Neural cell (in vitro differentiated cells): Measurements from ENCODE around the gene PCGF3.

Experiments
- CTCF ChIP-seq: fragments of 450-650 bp; IDR thresholded peaks from 2 replicates; pipeline ENCODE4 v1.5.1; 2014; ENCODE audit warnings: antibody characterized with exemption, mild to moderate bottlenecking, moderate library complexity; ENCODE audit not compliant: poor library complexity, severe bottlenecking
- EP300 ChIP-seq: fragments of 450-650 bp; conservative IDR thresholded peaks from 2 replicates; pipeline ENCODE4 v1.6.1; 2014; ENCODE audit warnings: antibody characterized with exemption, mild to moderate bottlenecking, moderate library complexity; ENCODE audit not compliant: poor library complexity, severe bottlenecking
- EZH2 ChIP-seq: fragments of 200-600, 300-800 bp; shearing (Covaris generic), sonication (generic); IDR thresholded peaks from 2 replicates; pipeline ENCODE4 v1.6.1; 2014; ENCODE audit warnings: antibody characterized with exemption, low read length, borderline replicate concordance, mild to moderate bottlenecking; ENCODE audit not compliant: insufficient read depth, poor library complexity, severe bottlenecking
- REST ChIP-seq: IDR thresholded peaks from 2 replicates; pipeline ENCODE4 v1.6.1; 2012; ENCODE audit warnings: borderline replicate concordance
- TAF1 ChIP-seq: IDR thresholded peaks from 2 replicates; pipeline ENCODE4 v1.6.1; 2012; ENCODE audit warnings: low read depth

- no peak for TF ChIP-seq REST
- TF ChIP-seq EZH2: no peak
- no peak for TF ChIP-seq TAF1
- no peak for TF ChIP-seq CTCF
- no peak for TF ChIP-seq EP300
Measured at GRCh38 chr4:681736-682451, 23.7 kb upstream of the PCGF3 start.
